NB4 (cell line): Measurements from ENCODE around the gene PIGZ.

ENCODE experiments used
- DNase-seq: peaks from one replicate; pipeline ENCODE4 v3.0.0; 2010; ENCODE audit warnings: low read depth
- H3K4me3 ChIP-seq: one replicate; pipeline ENCODE4 v1.5.1; 2011; ENCODE audit warnings: mild to moderate bottlenecking, low read depth, low read length, moderate library complexity
- MAX ChIP-seq: IDR thresholded peaks from 2 replicates; pipeline ENCODE4 v1.6.1; 2011; ENCODE audit warnings: low read depth, low read length
- MYC ChIP-seq: IDR thresholded peaks from 2 replicates; pipeline ENCODE4 v1.6.1; 2011; ENCODE audit warnings: low read depth, low read length
- POLR2A ChIP-seq: IDR thresholded peaks from 2 replicates; pipeline ENCODE4 v1.6.1; 2011; ENCODE audit warnings: mild to moderate bottlenecking; ENCODE audit not compliant: insufficient read length; ENCODE audit errors: extremely low read depth
- TF ChIP-seq, protein P1 (sequence below): IDR thresholded peaks from one replicate; pipeline ENCODE4 v1.5.1; 2012; ENCODE audit warnings: low read depth, low read length

The PIGZ gene

GRCh38 chr3:197002701-197003454, 34.2 kb upstream of the PIGZ start:
- peak; percentile 83 for DNase-seq
- TF ChIP-seq MAX (no peak), POLR2A (no peak), MYC (0 out of 2 replicates have a peak, but pooled peaks have one; percentile 21)
- TF ChIP-seq, protein P1, sequence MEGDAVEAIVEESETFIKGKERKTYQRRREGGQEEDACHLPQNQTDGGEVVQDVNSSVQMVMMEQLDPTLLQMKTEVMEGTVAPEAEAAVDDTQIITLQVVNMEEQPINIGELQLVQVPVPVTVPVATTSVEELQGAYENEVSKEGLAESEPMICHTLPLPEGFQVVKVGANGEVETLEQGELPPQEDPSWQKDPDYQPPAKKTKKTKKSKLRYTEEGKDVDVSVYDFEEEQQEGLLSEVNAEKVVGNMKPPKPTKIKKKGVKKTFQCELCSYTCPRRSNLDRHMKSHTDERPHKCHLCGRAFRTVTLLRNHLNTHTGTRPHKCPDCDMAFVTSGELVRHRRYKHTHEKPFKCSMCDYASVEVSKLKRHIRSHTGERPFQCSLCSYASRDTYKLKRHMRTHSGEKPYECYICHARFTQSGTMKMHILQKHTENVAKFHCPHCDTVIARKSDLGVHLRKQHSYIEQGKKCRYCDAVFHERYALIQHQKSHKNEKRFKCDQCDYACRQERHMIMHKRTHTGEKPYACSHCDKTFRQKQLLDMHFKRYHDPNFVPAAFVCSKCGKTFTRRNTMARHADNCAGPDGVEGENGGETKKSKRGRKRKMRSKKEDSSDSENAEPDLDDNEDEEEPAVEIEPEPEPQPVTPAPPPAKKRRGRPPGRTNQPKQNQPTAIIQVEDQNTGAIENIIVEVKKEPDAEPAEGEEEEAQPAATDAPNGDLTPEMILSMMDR: peak; percentile 51

DNA sequence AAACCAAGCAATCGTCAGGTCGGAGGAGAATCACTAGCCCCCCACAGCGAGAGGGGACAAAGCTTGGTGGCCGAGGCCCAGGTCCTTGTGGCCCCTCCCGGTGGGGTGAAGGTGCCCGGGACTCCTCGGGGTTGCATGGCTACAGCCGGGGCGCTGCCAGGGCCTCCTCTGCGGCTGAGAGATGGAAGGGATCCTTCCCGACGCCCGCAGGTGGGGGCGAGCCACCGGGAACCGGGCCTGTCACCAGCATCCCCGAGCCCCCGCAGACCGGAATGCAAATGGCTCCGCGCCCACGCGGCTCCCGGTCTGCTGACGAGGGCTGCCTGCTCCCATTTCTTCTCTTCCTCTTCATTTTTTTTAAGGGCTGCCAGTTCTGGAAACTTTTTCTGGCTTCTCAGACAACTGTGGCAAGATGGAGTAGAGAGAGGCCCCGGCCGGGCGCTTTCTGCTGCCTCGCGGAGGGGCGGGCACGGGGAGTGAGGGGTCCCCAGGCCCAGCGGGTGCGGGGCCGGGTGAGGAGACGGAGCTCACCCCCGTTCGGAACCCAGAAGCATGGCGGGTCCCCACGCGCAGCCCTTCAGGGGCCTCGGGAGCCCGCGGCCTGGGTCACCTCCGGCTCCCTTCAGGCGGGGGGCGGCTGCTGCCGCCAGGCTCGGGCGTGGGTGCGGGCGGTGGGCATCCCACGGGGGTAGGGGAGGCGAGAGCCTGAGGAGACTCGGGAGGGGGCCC, 33.5 kb upstream of the PIGZ start:
- no peak for DNase-seq
- H3K4me3 ChIP-seq: no peak overlapping the region
- TF ChIP-seq MYC: no peak
- TF ChIP-seq, protein P1: no peak
- TF ChIP-seq MAX: no peak
- TF ChIP-seq POLR2A: no peak

More at GRCh38 chr3:197002701-197003454, 34.2 kb upstream of the PIGZ start:
- H3K4me3 ChIP-seq: no peak overlapping the region

GRCh38 chr3:197001106-197001971, 32.7 kb upstream of the PIGZ start:
- no peak overlapping the region for H3K4me3 ChIP-seq
- DNase-seq: no peak
- TF ChIP-seq POLR2A (no peak), MAX (no peak), MYC (no peak)
- TF ChIP-seq, protein P1: no peak

GRCh38 chr3:197000211-197000610, 31.6 kb upstream of the PIGZ start:
- TF ChIP-seq MYC (no peak), POLR2A (no peak), MAX (no peak)
- TF ChIP-seq, protein P1: no peak
- H3K4me3 ChIP-seq: no peak overlapping the region
- DNase-seq: peak; percentile 41

GRCh38 chr3:196998966-196999760, 30.5 kb upstream of the PIGZ start:
- no peak for TF ChIP-seq MAX
- TF ChIP-seq POLR2A: no peak
- TF ChIP-seq, protein P1: no peak
- no peak for TF ChIP-seq MYC
- H3K4me3 ChIP-seq: no peak overlapping the region
- DNase-seq: no peak
